HFFc6 (cell line): ENCODE data around the gene NAA35. TPM values are rescaled to one million over a fixed set of nuclear protein-coding genes. Genes with fewer than 3 reads are reported as not detected.

Experiments
- DNase-seq: peaks from one replicate; pipeline ENCODE4 v3.0.0-alpha.2; 2018
- H3K27ac Mint-ChIP-seq: 2 replicates; pipeline ENCODE4 v1.8.0; 2020; ENCODE audit warnings: mild to moderate bottlenecking, mixed read lengths
- H3K27me3 Mint-ChIP-seq: 2 replicates; pipeline ENCODE4 v1.8.0; 2021; ENCODE audit warnings: mild to moderate bottlenecking, moderate library complexity, mixed read lengths; ENCODE audit not compliant: insufficient read depth
- H3K36me3 Mint-ChIP-seq: 2 replicates; pipeline ENCODE4 v1.8.0; 2021; ENCODE audit warnings: low read depth, mixed read lengths
- H3K4me1 Mint-ChIP-seq: 2 replicates; pipeline ENCODE4 v1.8.0; 2020; ENCODE audit warnings: low read depth, mixed read lengths
- H3K4me3 Mint-ChIP-seq: 2 replicates; pipeline ENCODE4 v1.8.0; 2020; ENCODE audit warnings: mild to moderate bottlenecking, moderate library complexity, mixed read lengths
- H3K9me3 Mint-ChIP-seq: 2 replicates; pipeline ENCODE4 v1.8.0; 2020; ENCODE audit warnings: mild to moderate bottlenecking, mixed read lengths
- total RNA-seq, 6 experiments: library from RNA; stranded (reverse); fragmentation: NEBNext Ultra II Directional; extraction: Animal tissue kit (Norgen Biotek cat#: 25700); gene quantifications; 2 replicates in 1 of 6; 3 replicates in 5 of 6; pipeline ENCODE4 v1.2.3, GENCODE V29; 2021
- TF ChIP-seq, protein P1 (sequence below): fragments of 200-600 bp; sonication (generic); IDR thresholded peaks from 2 replicates; pipeline ENCODE4 v1.5.0; 2021; ENCODE audit warnings: antibody characterized with exemption, mild to moderate bottlenecking

The NAA35 gene
- total RNA-seq, 6 experiments from 2014 or later, result 20.1 to 22.8 (median 21.7) TPM

GRCh38 chr9:86040861-86041155, 99.9 kb downstream of the NAA35 start:
- no peak overlapping the region for H3K4me3 Mint-ChIP-seq
- peaks cover 12% of the 10 kb centered on the region for H3K4me1 Mint-ChIP-seq
- TF ChIP-seq, protein P1, sequence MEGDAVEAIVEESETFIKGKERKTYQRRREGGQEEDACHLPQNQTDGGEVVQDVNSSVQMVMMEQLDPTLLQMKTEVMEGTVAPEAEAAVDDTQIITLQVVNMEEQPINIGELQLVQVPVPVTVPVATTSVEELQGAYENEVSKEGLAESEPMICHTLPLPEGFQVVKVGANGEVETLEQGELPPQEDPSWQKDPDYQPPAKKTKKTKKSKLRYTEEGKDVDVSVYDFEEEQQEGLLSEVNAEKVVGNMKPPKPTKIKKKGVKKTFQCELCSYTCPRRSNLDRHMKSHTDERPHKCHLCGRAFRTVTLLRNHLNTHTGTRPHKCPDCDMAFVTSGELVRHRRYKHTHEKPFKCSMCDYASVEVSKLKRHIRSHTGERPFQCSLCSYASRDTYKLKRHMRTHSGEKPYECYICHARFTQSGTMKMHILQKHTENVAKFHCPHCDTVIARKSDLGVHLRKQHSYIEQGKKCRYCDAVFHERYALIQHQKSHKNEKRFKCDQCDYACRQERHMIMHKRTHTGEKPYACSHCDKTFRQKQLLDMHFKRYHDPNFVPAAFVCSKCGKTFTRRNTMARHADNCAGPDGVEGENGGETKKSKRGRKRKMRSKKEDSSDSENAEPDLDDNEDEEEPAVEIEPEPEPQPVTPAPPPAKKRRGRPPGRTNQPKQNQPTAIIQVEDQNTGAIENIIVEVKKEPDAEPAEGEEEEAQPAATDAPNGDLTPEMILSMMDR, result no peak
- H3K36me3 Mint-ChIP-seq, result peaks cover 5% of the 10 kb centered on the region; the same call in 1 of the 2 replicates
- no peaks in the 10 kb centered on the region for H3K9me3 Mint-ChIP-seq
- peaks cover 1% of the 10 kb centered on the region for H3K27me3 Mint-ChIP-seq
- no peak for DNase-seq
- no peak overlapping the region for H3K27ac Mint-ChIP-seq

GRCh38 chr9:86041311-86041741, 100.4 kb downstream of the NAA35 start:
- TF ChIP-seq, protein P1, result no peak
- no peaks in the 10 kb centered on the region for H3K9me3 Mint-ChIP-seq
- H3K4me1 Mint-ChIP-seq, result peaks cover 12% of the 10 kb centered on the region
- H3K4me3 Mint-ChIP-seq, result no peak overlapping the region
- peaks cover 5% of the 10 kb centered on the region; the same call in 1 of the 2 replicates for H3K36me3 Mint-ChIP-seq
- DNase-seq, result no peak
- H3K27ac Mint-ChIP-seq, result no peak overlapping the region
- H3K27me3 Mint-ChIP-seq, result peaks cover 1% of the 10 kb centered on the region

DNA sequence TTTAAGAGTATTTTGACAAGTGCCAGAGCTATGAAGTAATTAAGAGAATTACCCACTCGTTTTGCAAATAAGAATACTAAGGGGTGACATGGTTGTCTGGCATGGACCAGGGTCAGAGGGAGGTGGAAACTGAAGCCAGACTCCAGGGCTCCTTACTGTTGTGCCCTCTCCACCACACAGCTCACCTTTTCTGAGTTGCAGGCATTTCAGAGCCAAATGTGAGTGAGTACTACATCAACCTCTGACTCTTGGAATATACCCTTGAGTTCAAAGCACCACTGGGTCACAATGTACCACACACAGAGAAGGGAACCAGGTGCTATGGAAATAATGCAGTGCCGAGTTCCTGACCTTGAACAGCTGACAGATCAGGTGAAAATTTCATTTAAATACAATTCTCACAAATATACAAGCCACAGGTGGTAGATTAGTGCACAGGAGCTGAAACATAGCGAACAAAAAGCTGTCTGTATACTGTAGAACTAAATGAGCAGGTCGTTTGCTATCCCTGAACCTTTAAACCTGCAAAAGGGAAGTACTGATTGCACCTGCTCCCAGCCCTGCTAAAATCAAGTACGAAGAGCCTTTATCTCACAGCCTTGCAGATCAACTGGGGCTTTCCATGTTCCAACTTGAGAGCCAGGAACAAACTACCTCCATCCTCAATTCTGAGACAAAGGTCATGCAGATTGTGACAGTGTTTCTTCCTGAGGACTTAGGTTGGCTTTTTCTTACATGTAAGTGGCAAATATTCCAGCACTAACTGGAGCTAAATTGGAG, 101.4 kb downstream of the NAA35 start:
- Mint-ChIP-seq H3K9me3 (no peaks in the 10 kb centered on the region), H3K27ac (no peak overlapping the region), H3K27me3 (no peaks in the 10 kb centered on the region; the same call in 1 of the 2 replicates), H3K4me1 (peaks cover 17% of the 10 kb centered on the region), H3K4me3 (no peak overlapping the region), H3K36me3 (no peaks in the 10 kb centered on the region)
- TF ChIP-seq, protein P1, result no peak
- DNase-seq, result no peak

GRCh38 chr9:86043586-86043985, 102.6 kb downstream of the NAA35 start:
- Mint-ChIP-seq H3K4me3 (no peak overlapping the region), H3K36me3 (no peaks in the 10 kb centered on the region), H3K9me3 (no peaks in the 10 kb centered on the region), H3K4me1 (peaks cover 17% of the 10 kb centered on the region), H3K27me3 (no peaks in the 10 kb centered on the region; the same call in 1 of the 2 replicates), H3K27ac (no peak overlapping the region)
- DNase-seq, result no peak
- TF ChIP-seq, protein P1, result no peak

GRCh38 chr9:86043999-86044398, 103.1 kb downstream of the NAA35 start:
- Mint-ChIP-seq H3K27ac (no peak overlapping the region), H3K36me3 (no peaks in the 10 kb centered on the region), H3K9me3 (no peaks in the 10 kb centered on the region), H3K4me1 (peaks cover 15% of the 10 kb centered on the region), H3K27me3 (no peaks in the 10 kb centered on the region; the same call in 1 of the 2 replicates), H3K4me3 (no peak overlapping the region)
- TF ChIP-seq, protein P1, result peak; percentile 22; the same call in 1 of the 2 replicates
- no peak for DNase-seq
